Transverse colon (tissue), 4 donors: ENCODE data around the gene PTP4A2. TPM values are rescaled to one million over a fixed set of nuclear protein-coding genes. Genes with fewer than 3 reads are reported as not detected.

Experiments used
- DNase-seq: peaks from one replicate; pipeline ENCODE4 v3.0.0-alpha.2; 2019
- H3K27ac ChIP-seq, 4 donors: fragments of 200-600 bp; sonication (generic); 2 replicates each; pipeline ENCODE4 v1.5.1; 2016 to 2018; ENCODE audit warnings: inconsistent platforms in 4 of 4
- H3K27me3 ChIP-seq: fragments of 200-600 bp; sonication (generic); 2 replicates; pipeline ENCODE4 v1.5.1; 2017; ENCODE audit warnings: inconsistent platforms
- H3K36me3 ChIP-seq, 4 donors: fragments of 200-600 bp; sonication (generic); 2 replicates each; pipeline ENCODE4 v1.5.1; 2017 to 2019; ENCODE audit warnings: inconsistent platforms in 4 of 4
- H3K4me1 ChIP-seq, 4 donors: fragments of 200-600 bp; sonication (generic); 2 replicates each; pipeline ENCODE4 v1.5.1; 2017 to 2020; ENCODE audit warnings: inconsistent platforms in 4 of 4
- H3K4me3 ChIP-seq, 4 donors: fragments of 200-600 bp; sonication (generic); 1 replicate in 1 of 4; 2 replicates in 3 of 4; pipeline versions ENCODE4 v1.5.1 to v1.6.1; 2017 to 2019; ENCODE audit warnings: inconsistent platforms in 4 of 4
- H3K9me3 ChIP-seq, 2 donors: fragments of 200-600 bp; sonication (generic); 2 replicates each; pipeline ENCODE4 v1.5.1; 2017 to 2019; ENCODE audit warnings: inconsistent platforms in 2 of 2
- EP300 ChIP-seq: sonication (generic); formaldehyde crosslinking; IDR thresholded peaks from one replicate; pipeline ENCODE4 v1.6.1; 2017; ENCODE audit warnings: antibody characterized with exemption, low read depth
- POLR2A ChIP-seq: fragments of 450-650 bp; IDR thresholded peaks from one replicate; pipeline ENCODE4 v1.6.1; 2016; ENCODE audit warnings: antibody characterized with exemption, mild to moderate bottlenecking, moderate library complexity
- POLR2AphosphoS5 ChIP-seq, 3 donors: sonication (generic); formaldehyde crosslinking; IDR thresholded peaks; one replicate each; pipeline ENCODE4 v1.6.1; 2016; ENCODE audit warnings: antibody characterized with exemption in 3 of 3
- WGBS, 2 donors: methylation state at CpG; one replicate each; pipeline ENCODE4 v1.1.5; 2018; ENCODE audit warnings: low coverage in 1 of 2; 5-methylcytosine and 5-hydroxymethylcytosine counted together
- in situ Hi-C, 4 donors: fragments of 200-750 bp; cut with MboI; loops; one replicate each; pipeline versions ENCODE4 v1.15.0 to v1.15.1; 2017; ENCODE audit warnings: low sequenced_read_pairs in 3 of 4, low pct_ligation_motif_present in 1 of 4, low pct_unique_long_range_greater_than_20kb in 1 of 4
- intact Hi-C: fragments of 100-400 bp; cut with DNase I; formaldehyde crosslinking; loops from one replicate; pipeline ENCODE4 v1.15.1; 2023; ENCODE audit warnings: low total_unique reads
- total RNA-seq, 4 donors: library from RNA; depleted of rRNA; stranded (reverse); fragments of >200 nt; gene quantifications; one replicate each; pipeline ENCODE4 v1.1.0, GENCODE V29; 2016
- TF ChIP-seq, protein P1 (sequence below), 5 experiments: fragments of 200-600 bp in 3 of 5; fragments of 450-650 bp in 2 of 5; sonication (generic) in 3 of 5; IDR thresholded peaks; 1 replicate in 2 of 5; 2 replicates in 3 of 5; pipeline ENCODE4 v1.5.1; 2016 to 2017; ENCODE audit warnings: antibody characterized with exemption in 5 of 5, inconsistent platforms in 3 of 5, mild to moderate bottlenecking in 2 of 5, moderate library complexity in 1 of 5

The PTP4A2 gene
- total RNA-seq, 4 donors from 2014 or later, result 58.9 to 251 (median 195) TPM

DNA sequence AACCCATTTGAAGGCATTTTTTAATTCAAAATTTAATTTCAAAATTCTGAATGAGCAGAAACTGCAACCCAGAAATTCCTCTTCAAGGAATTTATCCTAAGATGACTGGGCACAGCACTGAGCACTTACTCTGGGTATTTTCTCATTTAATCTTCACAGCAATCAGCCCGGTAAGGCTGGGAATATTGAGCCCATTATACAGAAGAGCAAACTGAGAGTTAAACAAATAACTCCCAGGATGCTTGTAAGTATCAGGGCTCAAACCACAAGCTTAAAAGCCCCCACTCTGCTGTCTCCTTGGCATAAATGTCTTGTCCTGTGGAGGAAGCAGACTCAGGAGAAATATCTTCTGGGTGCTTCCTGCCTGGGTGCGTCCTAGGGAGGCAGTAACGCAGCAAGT, 69.3 kb downstream of the PTP4A2 start:
- TF ChIP-seq POLR2A (no peak), EP300 (no peak), POLR2AphosphoS5 (IDR thresholded peaks at IDR 0.05) (no peak)
- TF ChIP-seq, protein P1, sequence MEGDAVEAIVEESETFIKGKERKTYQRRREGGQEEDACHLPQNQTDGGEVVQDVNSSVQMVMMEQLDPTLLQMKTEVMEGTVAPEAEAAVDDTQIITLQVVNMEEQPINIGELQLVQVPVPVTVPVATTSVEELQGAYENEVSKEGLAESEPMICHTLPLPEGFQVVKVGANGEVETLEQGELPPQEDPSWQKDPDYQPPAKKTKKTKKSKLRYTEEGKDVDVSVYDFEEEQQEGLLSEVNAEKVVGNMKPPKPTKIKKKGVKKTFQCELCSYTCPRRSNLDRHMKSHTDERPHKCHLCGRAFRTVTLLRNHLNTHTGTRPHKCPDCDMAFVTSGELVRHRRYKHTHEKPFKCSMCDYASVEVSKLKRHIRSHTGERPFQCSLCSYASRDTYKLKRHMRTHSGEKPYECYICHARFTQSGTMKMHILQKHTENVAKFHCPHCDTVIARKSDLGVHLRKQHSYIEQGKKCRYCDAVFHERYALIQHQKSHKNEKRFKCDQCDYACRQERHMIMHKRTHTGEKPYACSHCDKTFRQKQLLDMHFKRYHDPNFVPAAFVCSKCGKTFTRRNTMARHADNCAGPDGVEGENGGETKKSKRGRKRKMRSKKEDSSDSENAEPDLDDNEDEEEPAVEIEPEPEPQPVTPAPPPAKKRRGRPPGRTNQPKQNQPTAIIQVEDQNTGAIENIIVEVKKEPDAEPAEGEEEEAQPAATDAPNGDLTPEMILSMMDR (IDR thresholded peaks at IDR 0.05), result no peak
- no peak overlapping the region for H3K4me3 ChIP-seq
- in situ Hi-C loops (no loop called here), intact Hi-C loops (no loop called here)
- no peak for DNase-seq
- H3K36me3 ChIP-seq, result no peaks in the 10 kb centered on the region
- no peaks in the 10 kb centered on the region for H3K4me1 ChIP-seq
- H3K9me3 ChIP-seq, result no peaks in the 10 kb centered on the region
- 77 to 87% methylated on average over 3 of the region's 3 CpGs for WGBS, 2 donors
- no peak overlapping the region for H3K27ac ChIP-seq
- H3K27me3 ChIP-seq, result no peaks in the 10 kb centered on the region

DNA sequence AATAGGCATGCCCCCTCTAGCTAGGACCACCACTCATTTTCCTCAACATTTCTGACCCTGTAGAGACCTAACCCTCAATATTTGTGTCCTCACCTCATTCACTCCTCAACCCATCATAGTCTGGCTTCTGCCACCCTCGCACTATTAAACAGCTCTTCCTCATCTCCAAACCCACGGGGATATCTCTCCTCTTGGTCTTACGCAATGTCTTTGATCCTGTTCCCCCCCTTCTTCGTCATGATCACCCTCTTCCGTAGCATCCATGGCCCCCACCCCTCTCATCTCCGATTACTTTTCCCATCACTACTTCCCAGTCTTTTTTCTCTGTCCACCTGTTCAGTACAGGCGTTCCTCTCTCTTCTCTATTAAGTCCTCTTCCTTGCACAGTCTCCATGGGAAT, 70.6 kb downstream of the PTP4A2 start:
- H3K36me3 ChIP-seq, result no peaks in the 10 kb centered on the region
- H3K4me1 ChIP-seq, result no peaks in the 10 kb centered on the region
- H3K27ac ChIP-seq, result no peak overlapping the region
- intact Hi-C loops, result no loop called here
- no peaks in the 10 kb centered on the region for H3K9me3 ChIP-seq
- DNase-seq, result no peak
- H3K4me3 ChIP-seq, result no peak overlapping the region
- in situ Hi-C loops, result no loop called here
- no peaks in the 10 kb centered on the region for H3K27me3 ChIP-seq
- 80 to 82% methylated on average over 7 of the region's 7 CpGs for WGBS, 2 donors
- TF ChIP-seq, protein P1 (IDR thresholded peaks at IDR 0.05), result no peak
- no peak for TF ChIP-seq POLR2A
- no peak for TF ChIP-seq EP300
- TF ChIP-seq POLR2AphosphoS5 (IDR thresholded peaks at IDR 0.05), result no peak

DNA sequence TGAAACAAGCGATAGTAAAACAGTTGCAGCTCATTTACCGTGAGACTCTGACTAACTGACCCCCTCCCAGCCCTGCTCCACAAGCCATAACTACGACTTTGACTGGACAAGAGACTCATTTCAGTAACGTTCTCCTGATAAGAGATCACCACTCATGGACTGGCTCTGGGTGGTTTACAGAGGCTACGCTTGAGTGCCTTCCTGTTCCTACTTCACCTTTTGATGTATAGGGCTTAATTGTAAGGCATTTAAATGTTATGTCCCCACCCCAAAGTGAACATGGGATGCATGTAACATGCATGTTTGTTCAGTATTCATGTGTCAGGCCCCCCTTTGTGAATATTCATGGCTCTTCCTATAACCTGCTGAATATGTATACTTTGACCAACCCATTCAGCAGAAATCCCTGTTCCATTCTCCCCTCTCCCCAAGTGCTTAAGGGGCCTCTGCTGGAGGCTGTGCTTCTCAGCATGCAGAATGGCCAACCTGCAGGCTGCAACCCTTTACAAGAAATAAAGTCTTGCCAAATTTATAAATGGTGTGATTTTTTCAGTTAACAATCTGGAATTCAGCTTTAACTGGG, 71.6 kb downstream of the PTP4A2 start:
- DNase-seq, result no peak
- in situ Hi-C loops (no loop called here), intact Hi-C loops (no loop called here)
- TF ChIP-seq POLR2AphosphoS5 (IDR thresholded peaks at IDR 0.05) (no peak), POLR2A (no peak)
- TF ChIP-seq, protein P1 (IDR thresholded peaks at IDR 0.05), result no peak
- no peaks in the 10 kb centered on the region for H3K9me3 ChIP-seq
- no peaks in the 10 kb centered on the region for H3K4me1 ChIP-seq
- 51 to 52% methylated on average over 4 to 5 of the region's 5 CpGs for WGBS, 2 donors
- no peaks in the 10 kb centered on the region for H3K36me3 ChIP-seq
- H3K27ac ChIP-seq, result no peak overlapping the region
- H3K27me3 ChIP-seq, result no peaks in the 10 kb centered on the region
- H3K4me3 ChIP-seq, result no peak overlapping the region

DNA sequence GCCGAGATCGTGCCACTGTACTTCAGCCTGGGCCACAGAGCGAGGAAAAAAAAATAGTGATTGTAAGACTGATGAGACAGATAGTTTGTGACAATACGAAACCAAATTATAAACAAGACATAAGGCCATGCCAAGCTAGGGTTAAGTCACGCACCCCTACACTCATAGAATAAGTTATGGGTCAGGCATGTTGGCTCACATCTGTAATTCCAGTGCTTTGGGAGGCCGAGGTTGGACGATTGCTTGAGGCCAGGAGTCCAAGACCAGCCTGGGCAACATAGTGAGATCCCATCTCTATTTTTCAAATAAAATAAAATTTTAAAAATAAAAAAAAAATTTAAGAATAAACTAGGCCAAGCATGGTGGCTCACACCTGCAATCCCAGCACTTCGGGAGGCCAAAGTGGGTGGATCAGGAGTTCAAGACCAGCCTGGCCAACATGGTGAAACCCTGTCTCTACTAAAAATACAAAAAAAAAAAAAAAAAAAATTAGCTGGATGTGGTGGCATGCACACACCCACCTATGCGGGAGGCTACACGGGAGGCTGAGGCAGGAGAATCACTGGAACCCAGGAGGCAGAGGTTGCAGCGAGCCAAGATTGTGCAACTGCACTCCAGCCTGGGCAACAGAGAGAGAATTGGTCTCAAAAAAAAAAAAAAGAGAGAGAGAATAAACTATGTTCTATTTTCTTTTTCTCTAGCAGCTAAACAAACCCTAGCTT, 72.3 kb downstream of the PTP4A2 start:
- no peaks in the 10 kb centered on the region for H3K9me3 ChIP-seq
- in situ Hi-C loops, result no loop called here
- H3K4me3 ChIP-seq, result no peak overlapping the region
- WGBS, 2 donors, result 91 to 92% methylated on average over 8 to 11 of the region's 11 CpGs
- no peaks in the 10 kb centered on the region for H3K27me3 ChIP-seq
- H3K27ac ChIP-seq, result no peak overlapping the region
- no peaks in the 10 kb centered on the region for H3K4me1 ChIP-seq
- no peak for DNase-seq
- intact Hi-C loops, result no loop called here
- no peaks in the 10 kb centered on the region for H3K36me3 ChIP-seq
- TF ChIP-seq, protein P1 (IDR thresholded peaks at IDR 0.05), result no peak
- no peak for TF ChIP-seq POLR2A
- no peak for TF ChIP-seq POLR2AphosphoS5 (IDR thresholded peaks at IDR 0.05)
- TF ChIP-seq EP300, result no peak
